HCT116 (cell line): ENCODE measurements around the gene LRP1B. TPM values are rescaled to one million over a fixed set of nuclear protein-coding genes. Genes with fewer than 3 reads are reported as not detected.

Source experiments
- ATAC-seq: fragments of 200-7000 bp; cut with Tn5 transposase; 2 replicates; pipeline ENCODE4 v1.9.1; 2020; ENCODE audit warnings: mild to moderate bottlenecking, moderate library complexity
- BruUV-seq: library from RNA; stranded (reverse); fragments of 400-500 nt; replicated peaks from 2 replicates; lab custom pipeline; 2021; lab: Mats Ljungman, UMichigan
- CTCF ChIA-PET: fragments of 300-600 bp; sonication (Branson Sonifier 250); formaldehyde crosslinking; loops from one replicate; lab custom pipeline; 2021; ENCODE audit warnings: antibody characterized with exemption; lab: Charles Lee
- POLR2A ChIA-PET: fragments of 300-600, 350-600 bp; sonication (Branson Sonifier 250); formaldehyde crosslinking; loops from one replicate; lab custom pipeline; 2021; ENCODE audit warnings: antibody characterized with exemption; lab: Charles Lee
- RAD21 ChIA-PET, 2 experiments: fragments of 300-600 bp; sonication (Branson Sonifier 250); formaldehyde crosslinking; loops; one replicate each; lab custom pipeline; 2023; ENCODE audit warnings: low total read pairs in 2 of 2; ENCODE audit not compliant: uncharacterized antibody in 2 of 2, unreplicated experiment in 2 of 2, low non-redundant PET in 1 of 2; lab: Charles Lee
- DNase-seq: peaks from one replicate; pipeline ENCODE4 v3.0.0-alpha.2; 2010; ENCODE audit warnings: low read depth, low spot score
- H2AFZ ChIP-seq: fragments of 200-600 bp; shearing (Covaris generic), sonication (generic); 2 replicates; pipeline ENCODE4 v1.6.1; 2017; ENCODE audit warnings: low read depth, mixed run types, mixed read lengths, antibody characterized with exemption, low read length; ENCODE audit not compliant: poor library complexity, severe bottlenecking
- H3K27ac ChIP-seq: 2 replicates; pipeline ENCODE4 v1.5.1; 2012; ENCODE audit warnings: low read depth, low read length
- H3K27me3 ChIP-seq: fragments of 200-600 bp; sonication (generic); 2 replicates; pipeline ENCODE4 v1.6.1; 2016; ENCODE audit warnings: mixed run types, low read length, mixed read lengths; ENCODE audit not compliant: insufficient read depth
- H3K36me3 ChIP-seq, 2 experiments: fragments of 200-500 bp in 1 of 2; fragments of 200-600 bp in 1 of 2; sonication (Bioruptor generic) in 1 of 2; sonication (generic) in 1 of 2; 2 replicates each; pipeline versions ENCODE4 v1.5.1 to v1.6.1; 2014 to 2016; ENCODE audit warnings: low read length in 2 of 2, inconsistent platforms in 1 of 2, mixed read lengths in 1 of 2, mixed run types in 1 of 2; ENCODE audit not compliant: insufficient read depth in 2 of 2, control insufficient read depth in 1 of 2
- H3K4me1 ChIP-seq, 2 experiments: fragments of 200-600 bp in 1 of 2; sonication (generic) in 1 of 2; 2 replicates each; pipeline versions ENCODE4 v1.5.1 to v1.6.1; 2012 to 2017; ENCODE audit warnings: low read length in 2 of 2, inconsistent platforms in 1 of 2, mild to moderate bottlenecking in 1 of 2, mixed read lengths in 1 of 2, mixed run types in 1 of 2, moderate library complexity in 1 of 2; ENCODE audit not compliant: insufficient read depth in 2 of 2, control insufficient read depth in 1 of 2
- H3K4me2 ChIP-seq: fragments of 200-600 bp; sonication (generic); 2 replicates; pipeline ENCODE4 v1.6.1; 2017; ENCODE audit warnings: mixed run types, low read length, mixed read lengths
- H3K4me3 ChIP-seq, 2 experiments: fragments of 200-600 bp in 1 of 2; sonication (generic) in 1 of 2; replicated peaks in 1 of 2; 2 replicates each; pipeline ENCODE4 v1.5.1; 2011 to 2016; ENCODE audit warnings: low read length in 2 of 2, control low read depth in 1 of 2, low read depth in 1 of 2, mild to moderate bottlenecking in 1 of 2, mixed read lengths in 1 of 2, mixed run types in 1 of 2
- H3K79me2 ChIP-seq: fragments of 200-600 bp; sonication (generic); 2 replicates; pipeline ENCODE4 v1.6.1; 2017; ENCODE audit warnings: mild to moderate bottlenecking, mixed run types, low read length, moderate library complexity, mixed read lengths; ENCODE audit not compliant: insufficient read depth
- H3K9ac ChIP-seq: fragments of 200-600 bp; sonication (generic); 2 replicates; pipeline ENCODE4 v1.6.1; 2016; ENCODE audit warnings: low read length, mixed read lengths
- H3K9me2 ChIP-seq: fragments of 200-600 bp; sonication (generic), shearing (Covaris generic); 2 replicates; pipeline ENCODE4 v1.6.1; 2017; ENCODE audit warnings: mixed run types, mild to moderate bottlenecking, moderate library complexity; ENCODE audit not compliant: insufficient read depth
- H3K9me3 ChIP-seq, 2 experiments: fragments of 200-500 bp in 1 of 2; fragments of 200-600 bp in 1 of 2; sonication (Bioruptor generic) in 1 of 2; sonication (generic) in 1 of 2; 2 replicates each; pipeline ENCODE4 v1.6.1; 2014 to 2017; ENCODE audit warnings: low read length in 2 of 2, mixed read lengths in 2 of 2, inconsistent platforms in 1 of 2, low read depth in 1 of 2, mild to moderate bottlenecking in 1 of 2, mixed run types in 1 of 2, moderate library complexity in 1 of 2; ENCODE audit not compliant: control insufficient read depth in 1 of 2, insufficient read depth in 1 of 2
- H4K20me1 ChIP-seq: fragments of 200-600 bp; sonication (generic), shearing (Covaris generic); 2 replicates; pipeline ENCODE4 v1.6.1; 2017; ENCODE audit warnings: mixed run types, mild to moderate bottlenecking, moderate library complexity; ENCODE audit not compliant: insufficient read depth
- CTCF ChIP-seq, 3 experiments: fragments of 200-600 bp in 1 of 3; sonication (generic) in 1 of 3; IDR thresholded peaks in 2 of 3; conservative IDR thresholded peaks in 1 of 3; 2 replicates each; pipeline ENCODE4 v1.5.1; 2012 to 2017; ENCODE audit warnings: low read depth in 2 of 3, low read length in 2 of 3, antibody characterized with exemption in 1 of 3, borderline replicate concordance in 1 of 3, control low read depth in 1 of 3, mild to moderate bottlenecking in 1 of 3, mixed read lengths in 1 of 3, mixed run types in 1 of 3, moderate library complexity in 1 of 3; ENCODE audit not compliant: insufficient read depth in 1 of 3
- EGR1 ChIP-seq: IDR thresholded peaks from 2 replicates; pipeline ENCODE4 v1.6.1; 2012; ENCODE audit warnings: low read depth
- POLR2AphosphoS5 ChIP-seq: IDR thresholded peaks from 2 replicates; pipeline ENCODE4 v1.6.1; 2011; ENCODE audit warnings: mild to moderate bottlenecking, low read depth, low read length, moderate library complexity
- RAD21 ChIP-seq: IDR thresholded peaks from 2 replicates; pipeline ENCODE4 v1.6.1; 2012; ENCODE audit warnings: low read depth, mild to moderate bottlenecking
- SRF ChIP-seq: IDR thresholded peaks from 2 replicates; pipeline ENCODE4 v1.6.1; 2012; ENCODE audit warnings: low read depth
- YY1 ChIP-seq: IDR thresholded peaks from 2 replicates; pipeline ENCODE4 v1.6.1; 2011; ENCODE audit warnings: low read length, low read depth, moderate library complexity, mild to moderate bottlenecking; ENCODE audit not compliant: insufficient replicate concordance; ENCODE audit errors: extremely low read depth
- intact Hi-C: fragments of 100-400 bp; cut with micrococcal nuclease; formaldehyde crosslinking; loops from 2 replicates; pipeline ENCODE4 v1.10.0; 2022
- total RNA-seq: library from RNA; stranded (reverse); gene quantifications from one replicate; pipeline ENCODE4 v1.2.1, GENCODE V29; 2021; ENCODE audit not compliant: unreplicated experiment
- TF ChIP-seq, protein P1 (sequence below): IDR thresholded peaks from 2 replicates; pipeline ENCODE4 v1.6.1; 2012; ENCODE audit warnings: low read depth

Gene LRP1B
- total RNA-seq, 1 experiment from 2014 or later = 0.34 TPM

GRCh38 chr2:140586379-140586778 is 1544.4 kb downstream of the LRP1B start:
- RAD21 ChIA-PET = no interaction called here
- no peaks in the 10 kb centered on the region for H3K27me3 ChIP-seq
- intact Hi-C loops = no loop called here
- no peak overlapping the region for H3K4me2 ChIP-seq
- no peaks in the 10 kb centered on the region for H3K36me3 ChIP-seq
- DNase-seq = peak; percentile 45
- H3K9ac ChIP-seq = no peak overlapping the region
- H3K27ac ChIP-seq = no peak overlapping the region
- CTCF ChIA-PET = interaction anchor here (0.7 to 2.0 kb wide), 10 partner anchors 8 to 1554 kb away, joined by 3 to 12 read pairs (median 4); no protein-coding TSS in a partner anchor
- H3K79me2 ChIP-seq = no peaks in the 10 kb centered on the region
- H3K9me2 ChIP-seq = no peaks in the 10 kb centered on the region
- no peak overlapping the region for H3K4me3 ChIP-seq
- H3K4me1 ChIP-seq = no peaks in the 10 kb centered on the region
- POLR2A ChIA-PET = no interaction called here
- peak; percentile 100 for ATAC-seq
- no peaks in the 10 kb centered on the region for H4K20me1 ChIP-seq
- H3K9me3 ChIP-seq = no peaks in the 10 kb centered on the region
- peak; percentile 41 for TF ChIP-seq RAD21
- peak; percentile 31 to 81 (median 71); a peak in 5 of 6 replicates for TF ChIP-seq CTCF (IDR thresholded peaks at IDR 0.05 in 2 of 3, conservative IDR thresholded peaks at IDR 0.05 in 1 of 3; ENCODE audit: borderline replicate concordance in 1 of 3, insufficient read depth in 1 of 3, low read depth in 2 of 3, low read length in 2 of 3)
- no peak for TF ChIP-seq EGR1
- peak overlapping the region; percentile 76 for H2AFZ ChIP-seq
- no TSS peak for BruUV-seq

GRCh38 chr2:140585016-140585415 is 1545.8 kb downstream of the LRP1B start:
- intact Hi-C loops = no loop called here
- ChIA-PET RAD21 (no interaction called here), POLR2A (no interaction called here), CTCF (no interaction called here)
- BruUV-seq = no TSS peak
- H3K36me3 ChIP-seq = no peaks in the 10 kb centered on the region
- H3K4me1 ChIP-seq = no peaks in the 10 kb centered on the region
- H3K79me2 ChIP-seq = no peaks in the 10 kb centered on the region
- ATAC-seq = no peak
- H3K9me3 ChIP-seq = no peaks in the 10 kb centered on the region
- H3K27me3 ChIP-seq = no peaks in the 10 kb centered on the region
- no peak for DNase-seq
- no peak overlapping the region for H2AFZ ChIP-seq
- H3K4me3 ChIP-seq = no peak overlapping the region
- no peak overlapping the region for H3K4me2 ChIP-seq
- H3K9ac ChIP-seq = no peak overlapping the region
- no peak overlapping the region for H3K27ac ChIP-seq
- no peaks in the 10 kb centered on the region for H4K20me1 ChIP-seq
- TF ChIP-seq POLR2AphosphoS5 (no peak), YY1 (no peak), SRF (no peak)
- TF ChIP-seq, protein P1, sequence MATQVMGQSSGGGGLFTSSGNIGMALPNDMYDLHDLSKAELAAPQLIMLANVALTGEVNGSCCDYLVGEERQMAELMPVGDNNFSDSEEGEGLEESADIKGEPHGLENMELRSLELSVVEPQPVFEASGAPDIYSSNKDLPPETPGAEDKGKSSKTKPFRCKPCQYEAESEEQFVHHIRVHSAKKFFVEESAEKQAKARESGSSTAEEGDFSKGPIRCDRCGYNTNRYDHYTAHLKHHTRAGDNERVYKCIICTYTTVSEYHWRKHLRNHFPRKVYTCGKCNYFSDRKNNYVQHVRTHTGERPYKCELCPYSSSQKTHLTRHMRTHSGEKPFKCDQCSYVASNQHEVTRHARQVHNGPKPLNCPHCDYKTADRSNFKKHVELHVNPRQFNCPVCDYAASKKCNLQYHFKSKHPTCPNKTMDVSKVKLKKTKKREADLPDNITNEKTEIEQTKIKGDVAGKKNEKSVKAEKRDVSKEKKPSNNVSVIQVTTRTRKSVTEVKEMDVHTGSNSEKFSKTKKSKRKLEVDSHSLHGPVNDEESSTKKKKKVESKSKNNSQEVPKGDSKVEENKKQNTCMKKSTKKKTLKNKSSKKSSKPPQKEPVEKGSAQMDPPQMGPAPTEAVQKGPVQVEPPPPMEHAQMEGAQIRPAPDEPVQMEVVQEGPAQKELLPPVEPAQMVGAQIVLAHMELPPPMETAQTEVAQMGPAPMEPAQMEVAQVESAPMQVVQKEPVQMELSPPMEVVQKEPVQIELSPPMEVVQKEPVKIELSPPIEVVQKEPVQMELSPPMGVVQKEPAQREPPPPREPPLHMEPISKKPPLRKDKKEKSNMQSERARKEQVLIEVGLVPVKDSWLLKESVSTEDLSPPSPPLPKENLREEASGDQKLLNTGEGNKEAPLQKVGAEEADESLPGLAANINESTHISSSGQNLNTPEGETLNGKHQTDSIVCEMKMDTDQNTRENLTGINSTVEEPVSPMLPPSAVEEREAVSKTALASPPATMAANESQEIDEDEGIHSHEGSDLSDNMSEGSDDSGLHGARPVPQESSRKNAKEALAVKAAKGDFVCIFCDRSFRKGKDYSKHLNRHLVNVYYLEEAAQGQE = no peak
- H3K9me2 ChIP-seq = no peaks in the 10 kb centered on the region
